ENCODE results near the gene PPIL3. TPM values are rescaled to one million over a fixed set of nuclear protein-coding genes. Genes with fewer than 3 reads are reported as not detected.

The PPIL3 gene
- total RNA-seq: 37.7 and 41.4 TPM in 2 replicates

DNA sequence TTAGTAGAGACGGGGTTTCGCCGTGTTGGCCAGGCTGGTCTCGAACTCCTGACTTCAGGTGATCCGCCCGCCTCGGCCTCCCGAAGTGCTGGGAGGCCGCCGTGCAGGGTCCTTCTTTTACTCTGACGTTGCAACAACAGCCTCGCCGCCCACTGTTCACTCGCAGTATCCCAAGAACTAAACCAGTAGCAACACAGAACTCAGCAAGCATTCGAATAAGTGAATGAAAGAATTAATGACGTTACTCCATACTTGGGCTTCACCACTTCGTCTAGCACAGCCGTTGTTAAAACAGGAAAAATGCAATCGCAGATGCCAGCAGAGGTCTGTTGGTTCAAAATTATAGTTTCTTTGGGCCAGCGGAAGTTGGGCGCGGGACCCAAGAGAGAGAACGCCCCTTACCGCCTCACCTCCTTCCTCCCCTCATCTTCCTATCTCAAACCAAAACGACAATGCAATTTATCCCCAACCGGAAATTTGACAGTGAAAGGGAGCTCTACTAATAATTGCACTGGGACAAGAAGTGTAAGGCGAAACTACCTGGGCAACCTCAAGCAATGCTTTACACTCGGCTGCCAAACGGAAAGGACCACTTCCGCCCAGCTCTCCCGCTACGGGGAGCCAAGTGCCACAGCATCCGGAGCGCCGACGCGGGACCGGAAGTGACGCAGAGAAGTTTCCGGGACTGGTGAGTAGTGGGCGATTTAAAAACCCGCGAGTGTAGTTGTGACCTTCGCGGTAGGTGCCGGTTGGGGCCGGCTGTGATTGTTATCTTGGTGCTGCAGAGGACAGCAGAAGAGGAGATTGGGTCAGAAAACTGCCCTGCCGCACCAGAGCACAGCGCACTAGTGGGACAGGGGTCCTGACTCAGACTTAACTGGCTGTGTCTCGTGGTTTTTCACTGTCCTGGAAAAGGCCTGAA, at the start of gene PPIL3, which contains the start of gene NIF3L1:
TSS of gene PPIL3 (minus strand) at position 374 of the 922 bp plus-strand sequence. CDS start 1,462 bp downstream, outside the sequence.
TSS of gene NIF3L1 (plus strand) at position 668 of the 922 bp plus-strand sequence. CDS start 2,573 bp downstream, outside the sequence.
- intact Hi-C loops (cut with micrococcal nuclease): loop anchor here (1.0 to 5.0 kb wide), 18 partner anchors 11 to 1376 kb away; partner anchors contain the start of genes BZW1, CASP10, CFLAR and CLK1

GRCh38 chr2:200930947-200931626, 42.2 kb upstream of the PPIL3 start:
- intact Hi-C loops (cut with micrococcal nuclease): no loop called here

DNA sequence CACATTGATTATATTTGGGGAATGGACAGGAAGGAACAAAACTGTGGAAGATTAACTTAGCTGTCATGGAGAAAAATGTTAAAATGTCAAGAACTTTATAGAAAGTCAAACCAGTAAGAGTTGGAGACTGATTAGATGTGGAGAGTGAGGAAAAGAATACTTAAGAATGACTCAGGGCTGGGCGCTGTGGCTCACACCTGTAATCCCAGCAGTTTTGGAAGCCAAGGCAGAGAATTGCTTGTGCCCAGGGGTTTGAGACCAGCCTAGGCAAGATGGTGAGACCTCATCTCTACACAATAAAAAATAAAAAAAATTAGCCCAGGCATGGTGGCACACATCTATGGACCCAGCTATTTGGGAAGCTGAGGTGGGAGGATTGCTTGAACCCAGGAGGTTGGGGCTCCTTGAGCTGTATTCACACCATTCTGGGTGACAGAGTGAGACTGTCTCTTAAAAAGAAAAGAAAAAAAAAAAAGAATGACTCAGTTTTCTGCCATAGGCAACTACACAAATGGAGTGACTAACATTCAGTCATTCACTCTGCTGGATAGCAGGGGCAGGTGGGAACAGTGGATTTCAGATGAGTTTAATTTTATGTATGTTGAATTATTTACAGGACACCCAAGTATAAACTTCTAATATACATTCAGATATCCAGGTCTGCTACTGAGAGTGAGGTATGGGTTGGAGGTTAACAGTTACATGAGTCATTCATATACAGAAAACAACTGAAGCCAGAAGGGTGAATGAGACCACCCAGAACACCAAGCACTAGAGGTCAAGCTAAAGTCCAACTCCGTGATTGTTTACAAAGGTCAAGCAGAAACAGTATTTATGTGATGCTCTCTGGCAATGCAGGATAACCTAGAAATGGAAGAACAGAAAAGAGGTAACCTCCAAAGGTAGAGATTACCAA, 40.7 kb upstream of the PPIL3 start:
- intact Hi-C loops (cut with micrococcal nuclease): no loop called here

DNA sequence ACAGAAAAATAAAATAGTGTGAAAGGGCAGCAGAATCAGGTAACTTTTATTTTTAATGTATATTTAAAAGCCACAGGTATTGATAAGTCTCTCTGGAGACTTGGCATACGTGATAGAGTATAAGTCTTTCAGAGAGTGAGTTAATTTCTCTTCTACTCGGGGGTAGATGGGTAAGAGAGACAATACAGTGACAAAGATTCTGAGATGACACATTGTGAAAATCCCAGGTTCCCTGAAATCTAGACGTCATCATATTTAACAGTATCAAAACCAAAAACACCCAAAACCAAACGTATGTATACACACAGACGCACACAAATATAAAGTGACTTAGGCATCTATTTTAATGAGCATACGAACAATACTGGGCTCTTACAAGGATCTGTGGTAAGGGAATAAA, 33.6 kb upstream of the PPIL3 start:
- intact Hi-C loops (cut with micrococcal nuclease): no loop called here

DNA sequence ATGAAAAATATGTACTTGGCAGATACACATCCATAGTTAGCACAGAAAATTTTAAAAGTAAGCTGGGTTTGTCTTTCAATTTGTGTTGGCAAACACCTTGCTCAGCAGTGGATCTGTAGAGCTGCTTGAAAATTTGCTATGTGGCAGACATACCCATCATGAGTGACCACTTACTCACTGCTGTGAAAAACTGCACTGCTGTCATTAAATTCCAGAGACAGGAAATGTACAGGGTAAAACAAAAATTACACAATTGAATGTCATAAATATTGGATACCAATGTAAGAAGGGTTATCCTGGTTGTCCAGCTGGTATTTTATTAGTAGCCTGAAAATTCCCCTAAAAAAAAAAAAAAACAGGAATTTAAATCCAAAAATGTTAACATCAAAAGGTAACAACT, 24.8 kb upstream of the PPIL3 start:
- intact Hi-C loops (cut with micrococcal nuclease): no loop called here

DNA sequence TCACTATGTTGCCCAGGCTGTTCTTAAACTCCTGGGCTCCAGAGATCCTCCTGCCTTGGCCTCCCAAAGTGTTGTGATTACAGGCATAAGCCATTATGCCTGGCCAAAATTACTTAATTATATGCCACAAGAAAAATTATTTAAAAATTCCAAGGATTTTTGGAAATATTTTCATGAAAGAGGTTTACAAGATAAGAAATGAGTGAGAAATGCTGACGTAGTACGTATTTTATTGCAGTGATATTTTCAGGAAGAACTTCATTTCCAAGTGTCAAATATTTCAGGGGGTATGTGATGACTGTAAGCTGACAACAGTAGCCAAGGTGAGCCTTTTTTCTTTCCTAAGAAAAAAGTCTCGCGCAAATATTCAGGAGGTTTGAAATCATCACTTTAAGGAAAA, 21.1 kb upstream of the PPIL3 start:
- intact Hi-C loops (cut with micrococcal nuclease): no loop called here

- intact Hi-C loops (cut with micrococcal nuclease): loop anchor here (1.0 kb wide), 4 partner anchors 166 to 327 kb away; partner anchors contain the start of gene HYCC2
These were observed 16.9 kb upstream of the PPIL3 start for GRCh38 chr2:200905618-200906296.

GRCh38 chr2:200901459-200902072, 12.7 kb upstream of the PPIL3 start:
- intact Hi-C loops (cut with micrococcal nuclease): loop anchor here (1.0 to 5.0 kb wide), 13 partner anchors 12 to 1366 kb away; partner anchors contain the start of genes CASP10, NIF3L1, NOP58 and ORC2

DNA sequence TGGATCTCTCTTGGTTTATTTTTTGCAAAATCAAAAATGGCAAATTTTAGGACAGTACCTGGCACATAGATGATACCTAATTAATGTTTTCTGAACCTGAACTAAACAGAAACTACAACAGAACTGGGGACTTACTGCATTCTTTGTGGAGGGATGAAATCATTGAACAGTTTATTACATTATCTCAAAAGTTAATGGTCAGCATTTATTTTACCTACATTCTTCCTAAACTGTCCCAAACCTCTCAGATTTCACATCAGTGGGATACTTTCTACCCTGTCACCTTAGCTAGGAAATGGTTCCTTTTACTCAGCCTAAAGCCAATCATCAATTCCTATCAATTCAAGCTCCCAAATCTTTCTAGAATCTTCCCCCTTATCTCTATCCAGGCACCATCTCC, 10.6 kb upstream of the PPIL3 start:
- intact Hi-C loops (cut with micrococcal nuclease): no loop called here

- intact Hi-C loops (cut with micrococcal nuclease): loop anchor here (2.0 kb wide), 1 partner anchor 507 kb away; no protein-coding TSS in a partner anchor
These were observed 7.1 kb downstream of the PPIL3 start for GRCh38 chr2:200881715-200882249.

DNA sequence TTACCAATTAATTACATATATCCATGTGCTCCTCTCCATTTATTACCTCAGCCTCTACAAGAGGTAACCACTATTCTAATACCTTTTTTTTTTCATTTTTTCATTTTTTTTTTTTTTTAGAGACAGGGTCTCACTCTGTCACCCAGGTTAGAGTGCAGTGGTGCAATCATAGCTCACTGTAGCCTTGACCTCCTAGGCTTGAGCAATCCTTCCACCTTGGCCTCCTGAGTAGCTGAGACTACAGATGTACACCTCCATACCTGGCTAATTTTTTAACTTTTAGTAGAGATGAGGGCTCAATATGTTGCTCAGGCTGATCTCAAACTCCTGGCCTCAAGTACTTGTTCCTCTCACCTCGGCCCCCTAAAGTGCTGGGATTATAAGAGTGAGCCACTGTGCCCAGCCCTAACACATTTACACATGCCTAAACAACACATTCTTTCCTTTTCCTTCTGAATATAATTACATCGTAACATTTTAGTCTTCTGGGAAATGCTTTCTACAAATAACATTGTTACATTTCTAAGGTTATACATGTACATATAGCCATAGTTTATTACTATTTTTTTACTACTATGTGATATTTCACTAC, 10.5 kb downstream of the PPIL3 start:
- intact Hi-C loops (cut with micrococcal nuclease): loop anchor here (1.0 kb wide), 1 partner anchor 10 kb away; no protein-coding TSS in a partner anchor

DNA sequence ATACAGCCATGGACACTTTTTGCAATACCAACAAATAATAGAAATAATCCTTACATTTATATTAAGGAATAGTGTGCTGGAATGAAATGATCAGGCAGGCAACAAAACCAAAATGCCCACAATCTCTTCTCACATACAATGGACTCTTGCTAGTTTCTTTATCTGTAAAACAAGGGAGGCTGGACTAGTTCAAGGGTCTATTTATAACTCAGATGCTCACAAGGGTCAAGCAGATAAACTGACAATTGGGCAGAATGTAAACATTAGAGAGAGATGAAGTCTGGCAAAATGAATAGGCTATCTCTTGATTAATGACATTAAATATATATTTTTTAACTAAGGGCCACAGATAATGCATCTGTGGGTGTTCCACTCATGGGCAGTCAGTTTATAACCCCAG, 11.4 kb downstream of the PPIL3 start:
- intact Hi-C loops (cut with micrococcal nuclease): no loop called here

- intact Hi-C loops (cut with micrococcal nuclease): no loop called here
These were observed 15.3 kb downstream of the PPIL3 start for GRCh38 chr2:200873560-200873959.

GRCh38 chr2:200871151-200871550, 17.7 kb downstream of the PPIL3 start:
- intact Hi-C loops (cut with micrococcal nuclease): no loop called here

- intact Hi-C loops (cut with micrococcal nuclease): no loop called here
These were observed 19.9 kb downstream of the PPIL3 start for GRCh38 chr2:200869014-200869413.

- intact Hi-C loops (cut with micrococcal nuclease): loop anchor here (1.0 to 5.0 kb wide), 17 partner anchors 25 to 1401 kb away; partner anchors contain the start of genes BZW1, C2orf69, HYCC2 and KCTD18
These were observed 24.5 kb downstream of the PPIL3 start, which contains the start of gene CLK1 for GRCh38 chr2:200864176-200865034. Gene CLK1, minus strand, starts transcription at chr2:200864658. Its CDS starts 2,796 bp downstream, at chr2:200861862.

GRCh38 chr2:200863782-200864175, 25.1 kb downstream of the PPIL3 start:
- intact Hi-C loops (cut with micrococcal nuclease): loop anchor here (1.0 to 5.0 kb wide), 19 partner anchors 26 to 1402 kb away; partner anchors contain the start of genes BZW1, C2orf69, HYCC2 and KCTD18

Measured in T-helper 1 cell treated with Interleukin-12 subunit alpha and Interleukin-12 subunit beta and Interleukin-4 antibody, amounts not matched to agents 30 ng/mL and 1 ng/mL, for 36 hours (primary cell).